HepG2 (cell line): ENCODE data around the gene GPR39. TPM values are rescaled to one million over a fixed set of nuclear protein-coding genes. Genes with fewer than 3 reads are reported as not detected.

Experiments
- ATAC-seq: fragments of 200-7000 bp; cut with Tn5 transposase; 3 replicates; pipeline ENCODE4 v1.9.1; 2020; ENCODE audit warnings: mild to moderate bottlenecking, moderate library complexity
- BruUV-seq: library from RNA; stranded (reverse); fragments of 400-500 nt; replicated peaks from 2 replicates; lab custom pipeline; 2021; lab: Mats Ljungman, UMichigan
- CTCF ChIA-PET: fragments of 300-600 bp; formaldehyde crosslinking; extraction: SDS; loops from one replicate; lab custom pipeline; 2021; ENCODE audit warnings: low total read pairs, inconsistent platforms, low intra/inter-chr PET ratio; lab: Yijun Ruan, JAX
- POLR2A ChIA-PET: fragments of 350-600 bp; sonication (Branson Sonifier 250); formaldehyde crosslinking; loops from one replicate; lab custom pipeline; 2020; ENCODE audit warnings: antibody characterized with exemption, inconsistent platforms; lab: Yijun Ruan, JAX
- DNase-seq: peaks from one replicate; pipeline ENCODE4 v3.0.0-alpha.2; 2015; ENCODE audit warnings: low spot score
- FAIRE-seq: peaks from 3 replicates; lab custom pipeline; 2011; peaks lifted over from hg19 to GRCh38; lab: Jason Lieb, UNC
- H2AFZ ChIP-seq: one replicate; pipeline ENCODE4 v1.6.1; 2011; ENCODE audit warnings: low read length, inconsistent platforms
- H3K27ac ChIP-seq: fragments of 300-600 bp; 3 replicates; pipeline ENCODE4 v1.8.0; 2011; ENCODE audit warnings: mixed run types, mild to moderate bottlenecking, mixed read lengths, low read length, inconsistent platforms; ENCODE audit not compliant: insufficient read depth; ENCODE audit errors: extremely low read length
- H3K27me3 ChIP-seq, 2 experiments: fragments of 200-600 bp in 1 of 2; 2 replicates in 1 of 2; 3 replicates in 1 of 2; pipeline versions ENCODE4 v1.6.0 to v1.8.0; 2011; ENCODE audit warnings: low read length in 2 of 2, mild to moderate bottlenecking in 2 of 2, moderate library complexity in 2 of 2, inconsistent platforms in 1 of 2; ENCODE audit not compliant: insufficient read depth in 2 of 2, control insufficient read depth in 1 of 2
- H3K36me3 ChIP-seq, 2 experiments: fragments of 200-600 bp in 1 of 2; replicated peaks in 1 of 2; 2 replicates in 1 of 2; 3 replicates in 1 of 2; pipeline versions ENCODE4 v1.5.1 to v1.8.0; 2011; ENCODE audit warnings: low read length in 2 of 2, inconsistent platforms in 1 of 2; ENCODE audit not compliant: insufficient read depth in 2 of 2, control insufficient read depth in 1 of 2
- H3K4me1 ChIP-seq: 2 replicates; pipeline ENCODE4 v1.5.1; 2012; ENCODE audit warnings: low read length, inconsistent platforms; ENCODE audit not compliant: insufficient read depth
- H3K4me2 ChIP-seq: 2 replicates; pipeline ENCODE4 v1.6.0; 2011; ENCODE audit warnings: low read depth, low read length, inconsistent platforms
- H3K4me3 ChIP-seq, 3 experiments: fragments of 200-600 bp in 1 of 3; sonication (generic), shearing (Covaris generic) in 1 of 3; replicated peaks in 1 of 3; 2 replicates each; pipeline ENCODE4 v1.5.1; 2011 to 2016; ENCODE audit warnings: low read length in 3 of 3, inconsistent platforms in 2 of 3, low read depth in 2 of 3, mild to moderate bottlenecking in 2 of 3, control low read depth in 1 of 3, mixed read lengths in 1 of 3; ENCODE audit not compliant: insufficient read depth in 1 of 3
- H3K79me2 ChIP-seq: one replicate; pipeline ENCODE4 v1.6.1; 2011; ENCODE audit warnings: low read length, inconsistent platforms; ENCODE audit not compliant: insufficient read depth
- H3K9ac ChIP-seq: 2 replicates; pipeline ENCODE4 v1.6.0; 2011; ENCODE audit warnings: mild to moderate bottlenecking, low read depth, low read length, inconsistent platforms; ENCODE audit not compliant: insufficient read depth
- H3K9me3 ChIP-seq: 2 replicates; pipeline ENCODE4 v1.5.1; 2012; ENCODE audit warnings: mild to moderate bottlenecking, low read length
- H4K20me1 ChIP-seq: 2 replicates; pipeline ENCODE4 v1.6.0; 2011; ENCODE audit warnings: inconsistent platforms, mild to moderate bottlenecking, low read length, moderate library complexity; ENCODE audit not compliant: insufficient read depth
- AGO2 ChIP-seq: fragments of 200-400 bp; formaldehyde crosslinking; optimal IDR thresholded peaks from 2 replicates; pipeline ENCODE3; 2017; ENCODE audit warnings: mild to moderate bottlenecking, low read depth, low read length, moderate library complexity
- AHR ChIP-seq: IDR thresholded peaks from 2 replicates; pipeline ENCODE4 v1.6.1; 2018; ENCODE audit warnings: missing genetic modification reagents, missing compliant biosample characterization
- DBP ChIP-seq: sonication (generic); formaldehyde crosslinking; IDR thresholded peaks from 2 replicates; pipeline ENCODE4 v1.4.0; 2020; ENCODE audit warnings: missing genetic modification reagents; ENCODE audit errors: not compliant biosample characterization
- HOXA5 ChIP-seq: sonication (generic); formaldehyde crosslinking; IDR thresholded peaks from 2 replicates; pipeline ENCODE4 v1.4.0; 2020; ENCODE audit warnings: missing genetic modification reagents
- LBX2 ChIP-seq: sonication (generic); formaldehyde crosslinking; IDR thresholded peaks from 2 replicates; pipeline ENCODE4 v1.5.0; 2020; ENCODE audit warnings: missing genetic modification reagents, mild to moderate bottlenecking, borderline replicate concordance
- SNAPC2 ChIP-seq: sonication (generic); formaldehyde crosslinking; IDR thresholded peaks from 2 replicates; pipeline ENCODE4 v1.8.1; 2022; ENCODE audit warnings: mild to moderate bottlenecking, missing genetic modification reagents
- TBP ChIP-seq: sonication (generic); formaldehyde crosslinking; IDR thresholded peaks from 2 replicates; pipeline ENCODE4 v1.5.0; 2020; ENCODE audit warnings: missing genetic modification reagents
- ZC3H4 ChIP-seq: sonication (generic); formaldehyde crosslinking; IDR thresholded peaks from 2 replicates; pipeline ENCODE4 v1.4.0; 2020; ENCODE audit warnings: missing genetic modification reagents, borderline replicate concordance
- ZKSCAN8 ChIP-seq: IDR thresholded peaks from 2 replicates; pipeline ENCODE4 v1.6.1; 2016; ENCODE audit warnings: borderline replicate concordance, missing genetic modification reagents, missing compliant biosample characterization
- ZNF597 ChIP-seq: sonication (generic); formaldehyde crosslinking; IDR thresholded peaks from 2 replicates; pipeline ENCODE4 v1.5.0; 2020; ENCODE audit warnings: missing genetic modification reagents
- ZNF652 ChIP-seq: IDR thresholded peaks from 2 replicates; pipeline ENCODE4 v1.6.1; 2016; ENCODE audit warnings: low read depth, borderline replicate concordance
- WGBS: methylation state at CpG from one replicate; pipeline ENCODE4 v1.1.6; 2017; ENCODE audit warnings: low lambda C conversion rate; 5-methylcytosine and 5-hydroxymethylcytosine counted together
- in situ Hi-C: cut with HindIII; loops from 2 replicates; pipeline ENCODE4 v1.10.0; 2017; ENCODE audit warnings: low pct_unique_long_range_greater_than_20kb; ENCODE audit not compliant: extremely low pct_ligation_motif_present
- intact Hi-C: fragments of 100-400 bp; cut with micrococcal nuclease; formaldehyde crosslinking; loops from one replicate; pipeline ENCODE4 v1.10.0; 2022; ENCODE audit not compliant: unreplicated experiment
- polyA plus RNA-seq, 8 experiments: library from polyadenylated mRNA; depleted of rRNA in 3 of 8; stranded (reverse) in 7 of 8; unstranded in 1 of 8; fragments of >200 nt; fragmentation: Illumina TruSeq in 4 of 8; extraction: Trizol in 4 of 8; gene quantifications; 2 replicates each; pipeline versions ENCODE4 v1.2.1 to v1.2.3, GENCODE V29; 2011 to 2016; ENCODE audit warnings: low read depth in 4 of 8, missing spikeins in 1 of 8, mixed read lengths in 1 of 8; ENCODE audit not compliant: insufficient read depth in 1 of 8
- total RNA-seq, 5 experiments: library from RNA; depleted of rRNA; stranded (reverse); fragments of >200 nt; fragmentation: Illumina TruSeq; extraction: Trizol; gene quantifications; 2 replicates each; pipeline ENCODE4 v1.2.3, GENCODE V29; 2016; ENCODE audit warnings: low read depth in 1 of 5

The GPR39 gene
- total and polyA plus RNA-seq, 2 of the 13 experiments (the other 11 are each of a cell fraction or from before 2014, with no cell fraction given): 0.16 to 0.62 TPM

GRCh38 chr2:132577686-132578085, 161.1 kb downstream of the GPR39 start (continued):
- TF ChIP-seq LBX2 (CRISPR knock-in tag) (no peak), ZNF597 (CRISPR knock-in tag) (no peak), ZKSCAN8 (CRISPR knock-in tag) (no peak), HOXA5 (no peak)

GRCh38 chr2:132581591-132581990, 165.0 kb downstream of the GPR39 start:
- Histone ChIP-seq H3K79me2 (no peaks in the 10 kb centered on the region), H4K20me1 (no peaks in the 10 kb centered on the region), H3K36me3 (no peaks in the 10 kb centered on the region), H3K27me3 (no peaks in the 10 kb centered on the region), H3K4me1 (no peaks in the 10 kb centered on the region), H3K4me2 (no peak overlapping the region), H3K4me3 (no peak overlapping the region), H3K9ac (no peak overlapping the region), H3K9me3 (no peaks in the 10 kb centered on the region), H3K27ac (no peak overlapping the region), H2AFZ (no peak overlapping the region)
- no peak for FAIRE-seq
- ATAC-seq: no peak
- CTCF ChIA-PET: no interaction called here
- intact Hi-C loops (no loop called here), in situ Hi-C loops (no loop called here)
- TF ChIP-seq ZC3H4 (no peak), TBP (CRISPR knock-in tag) (no peak), SNAPC2 (CRISPR knock-in tag) (no peak), AHR (no peak), ZNF652 (no peak), DBP (CRISPR knock-in tag) (no peak), AGO2 (no peak)
- WGBS: 52% methylated on average over 5 of the region's 5 CpGs
- BruUV-seq: no TSS peak
- DNase-seq: no peak
- POLR2A ChIA-PET: no interaction called here
